ENCODE data around the gene TMEM184B. TPM values are rescaled to one million over a fixed set of nuclear protein-coding genes. Genes with fewer than 3 reads are reported as not detected.
A peak's percentile ranks its signal among the peaks of the same experiment; 100 is the strongest.

Gene TMEM184B
- total and polyA plus RNA-seq, 8 donors = 11.6 to 30.5 (median 18.6) TPM

- peak; percentile 80 to 83 (median 81) for ATAC-seq
- Histone ChIP-seq H3K4me1 (peaks cover 0 to 3% (median 3%) of the 10 kb centered on the region in 3 donors), H3K36me3 (no peaks in the 10 kb centered on the region), H3K4me3 (peak within 1 kb of the TSS; percentile 76 to 88 (median 76)), H3K27me3 (no peaks in the 10 kb centered on the region), H3K27ac (peak within 1 kb of the TSS; percentile 86 to 94 (median 90)), H3K9me3 (no peaks in the 10 kb centered on the region)
- DNase-seq = peak; percentile 73 to 92 (median 82)
- intact Hi-C loops (cut with DNase I) = no loop called here
- no peak for TF ChIP-seq CTCF (IDR thresholded peaks at IDR 0.05)
- WGBS, 2 donors = 2 to 4% methylated on average over 30 to 98 of the region's 98 CpGs
- no peak for FAIRE-seq
Observed at GRCh38 chr22:38317122-38317994, 44.5 kb upstream of the TMEM184B start, which contains the start of gene CSNK1E. CSNK1E (minus strand) TSS chr22:38317433; CDS start chr22:38314157, 3,276 bp downstream.

GRCh38 chr22:38316364-38317121 lies 43.7 kb upstream of the TMEM184B start:
- FAIRE-seq = no peak
- Histone ChIP-seq H3K27ac (peak overlapping the region; percentile 86 to 94 (median 90)), H3K9me3 (no peaks in the 10 kb centered on the region), H3K4me1 (peaks cover 0 to 3% (median 3%) of the 10 kb centered on the region in 3 donors), H3K36me3 (no peaks in the 10 kb centered on the region), H3K4me3 (peak overlapping the region; percentile 76 to 88 (median 76)), H3K27me3 (no peaks in the 10 kb centered on the region)
- TF ChIP-seq CTCF (IDR thresholded peaks at IDR 0.05) = no peak
- intact Hi-C loops (cut with DNase I) = no loop called here
- 0 to 1% methylated on average over 41 to 51 of the region's 52 CpGs for WGBS, 2 donors
- peak; percentile 48 to 69 (median 59) for ATAC-seq
- DNase-seq = peak; percentile 54 to 84 (median 66)

- no peaks in the 10 kb centered on the region for H3K9me3 ChIP-seq
- ATAC-seq (peak; percentile 3 to 10 (median 6)), DNase-seq (no peak), FAIRE-seq (no peak)
- no peaks in the 10 kb centered on the region for H3K36me3 ChIP-seq
- intact Hi-C loops (cut with DNase I) = no loop called here
- 3 to 5% methylated on average over 12 of the region's 12 CpGs for WGBS, 2 donors
- H3K4me1 ChIP-seq = peaks cover 0 to 7% (median under 1%) of the 10 kb centered on the region in 3 donors
- TF ChIP-seq CTCF (IDR thresholded peaks at IDR 0.05) = no peak
- no peaks in the 10 kb centered on the region for H3K27me3 ChIP-seq
- peak overlapping the region; percentile 76 to 88 (median 76) for H3K4me3 ChIP-seq
- peak overlapping the region; percentile 86 to 94 (median 90) for H3K27ac ChIP-seq
Observed at GRCh38 chr22:38315823-38316363, 43.1 kb upstream of the TMEM184B start.

- FAIRE-seq = no peak
- Histone ChIP-seq H3K36me3 (no peaks in the 10 kb centered on the region), H3K27ac (peak overlapping the region; percentile 86 to 94 (median 90)), H3K4me3 (peak overlapping the region in 3 of 4 donors; percentile 76 to 88 (median 76)), H3K27me3 (no peaks in the 10 kb centered on the region), H3K4me1 (peaks cover 0 to 12% (median 7%) of the 10 kb centered on the region in 3 donors), H3K9me3 (no peaks in the 10 kb centered on the region)
- DNase-seq = no peak
- 7 to 9% methylated on average over 21 of the region's 21 CpGs for WGBS, 2 donors
- intact Hi-C loops (cut with DNase I) = no loop called here
- peak in 3 of 4 donors; percentile 12 to 16 (median 15) for ATAC-seq
- TF ChIP-seq CTCF (IDR thresholded peaks at IDR 0.05) = no peak
Observed at GRCh38 chr22:38314933-38315822, 42.4 kb upstream of the TMEM184B start.

All from pancreas (tissue), 10 donors.